A549 (cell line): Measurements from ENCODE around the gene DHRS7C.

Experiments used
- CTCF ChIP-seq: fragments of >200 bp; sonication (Bioruptor Twin); formaldehyde crosslinking; IDR thresholded peaks from 3 replicates; pipeline ENCODE4 v1.5.1; 2016
- GATA3 ChIP-seq: IDR thresholded peaks from 2 replicates; pipeline ENCODE4 v1.6.1; 2012; ENCODE audit warnings: borderline replicate concordance
- MAZ ChIP-seq: fragments of 150-350 bp; IDR thresholded peaks from 2 replicates; pipeline ENCODE4 v1.6.1; 2014; ENCODE audit warnings: antibody characterized with exemption, low read depth, low read length, borderline replicate concordance
- POLR2A ChIP-seq: IDR thresholded peaks from 2 replicates; pipeline ENCODE4 v1.6.1; 2012; ENCODE audit warnings: mild to moderate bottlenecking, low read length
- REST ChIP-seq: fragments of 200-600 bp; sonication (generic); IDR thresholded peaks from 2 replicates; pipeline ENCODE4 v1.6.1; 2016; ENCODE audit warnings: antibody characterized with exemption, mild to moderate bottlenecking, moderate library complexity
- RFX5 ChIP-seq: fragments of 450-650 bp; IDR thresholded peaks from 2 replicates; pipeline ENCODE4 v1.7.1; 2014; ENCODE audit warnings: antibody characterized with exemption, mild to moderate bottlenecking, moderate library complexity
- ZFP36 ChIP-seq: fragments of 450-650 bp; IDR thresholded peaks from 2 replicates; pipeline ENCODE4 v1.6.1; 2014; ENCODE audit warnings: borderline replicate concordance; ENCODE audit not compliant: partially characterized antibody

GRCh38 chr17:9769036-9769695, 22.2 kb downstream of the DHRS7C start:
- no peak for TF ChIP-seq RFX5
- no peak for TF ChIP-seq CTCF
- no peak for TF ChIP-seq ZFP36
- TF ChIP-seq GATA3: no peak
- TF ChIP-seq POLR2A: no peak
- TF ChIP-seq REST: no peak
- TF ChIP-seq MAZ: no peak
